ENCODE measurements around the gene ARMC8.

The ARMC8 gene

GRCh38 chr3:138281561-138281960 lies 94.5 kb downstream of the ARMC8 start:
- TF ChIP-seq TOX (CRISPR knock-in tag; IDR thresholded peaks at IDR 0.05; ENCODE audit: borderline replicate concordance) (no peak), PPARA (CRISPR knock-in tag; IDR thresholded peaks at IDR 0.05; ENCODE audit: borderline replicate concordance) (no peak), ISL1 (CRISPR knock-in tag; IDR thresholded peaks at IDR 0.05) (no peak), ZC3H10 (CRISPR knock-in tag; IDR thresholded peaks at IDR 0.05) (no peak), SNAI2 (CRISPR knock-in tag; IDR thresholded peaks at IDR 0.05) (no peak), CSDC2 (CRISPR knock-in tag; IDR thresholded peaks at IDR 0.05) (no peak), CREB5 (CRISPR knock-in tag; IDR thresholded peaks at IDR 0.05; ENCODE audit: low read depth) (no peak), TCF4 (CRISPR knock-in tag; IDR thresholded peaks at IDR 0.05; ENCODE audit: borderline replicate concordance) (no peak), ESRRG (CRISPR knock-in tag; IDR thresholded peaks at IDR 0.05) (no peak)
- ATAC-seq: no peak

- ATAC-seq: no peak
- TF ChIP-seq ESRRG (CRISPR knock-in tag; IDR thresholded peaks at IDR 0.05) (no peak), ZC3H10 (CRISPR knock-in tag; IDR thresholded peaks at IDR 0.05) (no peak), TCF4 (CRISPR knock-in tag; IDR thresholded peaks at IDR 0.05; ENCODE audit: borderline replicate concordance) (no peak), ARNTL (CRISPR knock-in tag; IDR thresholded peaks at IDR 0.05; ENCODE audit: borderline replicate concordance, low read depth) (no peak), BACH2 (CRISPR knock-in tag; IDR thresholded peaks at IDR 0.05; ENCODE audit: borderline replicate concordance) (no peak), TSHZ2 (CRISPR knock-in tag; IDR thresholded peaks at IDR 0.05) (no peak), ZFP30 (CRISPR knock-in tag; IDR thresholded peaks at IDR 0.05) (no peak), RARB (CRISPR knock-in tag; IDR thresholded peaks at IDR 0.05) (no peak), CSDC2 (CRISPR knock-in tag; IDR thresholded peaks at IDR 0.05) (no peak), CSRNP3 (CRISPR knock-in tag; IDR thresholded peaks at IDR 0.05) (no peak), ZNF70 (CRISPR knock-in tag; IDR thresholded peaks at IDR 0.05) (no peak)
Measured at GRCh38 chr3:138282836-138283235, 95.7 kb downstream of the ARMC8 start.

- no peak for ATAC-seq
- TF ChIP-seq TSHZ2 (CRISPR knock-in tag; IDR thresholded peaks at IDR 0.05) (no peak), ISL1 (CRISPR knock-in tag; IDR thresholded peaks at IDR 0.05) (no peak), CSRNP3 (CRISPR knock-in tag; IDR thresholded peaks at IDR 0.05) (no peak), TOX (CRISPR knock-in tag; IDR thresholded peaks at IDR 0.05; ENCODE audit: borderline replicate concordance) (no peak), GLIS3 (CRISPR knock-in tag; IDR thresholded peaks at IDR 0.05) (no peak)
Measured at GRCh38 chr3:138284079-138284478, 97.0 kb downstream of the ARMC8 start.

- no peak for ATAC-seq
- TF ChIP-seq OSR1 (CRISPR knock-in tag; IDR thresholded peaks at IDR 0.05) (no peak), ESRRG (CRISPR knock-in tag; IDR thresholded peaks at IDR 0.05) (no peak), CREB5 (CRISPR knock-in tag; IDR thresholded peaks at IDR 0.05; ENCODE audit: low read depth) (no peak), GLIS3 (CRISPR knock-in tag; IDR thresholded peaks at IDR 0.05) (no peak), CSRNP3 (CRISPR knock-in tag; IDR thresholded peaks at IDR 0.05) (no peak), ZFP30 (CRISPR knock-in tag; IDR thresholded peaks at IDR 0.05) (no peak), CSDC2 (CRISPR knock-in tag; IDR thresholded peaks at IDR 0.05) (no peak), RARB (CRISPR knock-in tag; IDR thresholded peaks at IDR 0.05) (no peak), ZFP3 (CRISPR knock-in tag; IDR thresholded peaks at IDR 0.05) (no peak), SNAI2 (CRISPR knock-in tag; IDR thresholded peaks at IDR 0.05) (no peak), TOX (CRISPR knock-in tag; IDR thresholded peaks at IDR 0.05; ENCODE audit: borderline replicate concordance) (no peak), BACH2 (CRISPR knock-in tag; IDR thresholded peaks at IDR 0.05; ENCODE audit: borderline replicate concordance) (no peak), PPARA (CRISPR knock-in tag; IDR thresholded peaks at IDR 0.05; ENCODE audit: borderline replicate concordance) (no peak), ZNF8 (CRISPR knock-in tag; IDR thresholded peaks at IDR 0.05) (no peak)
Measured at GRCh38 chr3:138284957-138285477, 97.9 kb downstream of the ARMC8 start.
